Uterus (tissue), 2 donors: Measurements from ENCODE around the gene SEMA3B.
A peak's percentile ranks its signal among the peaks of the same experiment; 100 is the strongest.

ENCODE experiments used
- POLR2A ChIP-seq, 2 donors: fragments of 450-650 bp; IDR thresholded peaks; one replicate each; pipeline ENCODE4 v1.6.1; 2016; ENCODE audit warnings: antibody characterized with exemption in 2 of 2, mild to moderate bottlenecking in 1 of 2, moderate library complexity in 1 of 2
- TF ChIP-seq, protein P1 (sequence below), 4 experiments: fragments of 200-600 bp in 2 of 4; fragments of 450-650 bp in 2 of 4; sonication (generic) in 2 of 4; IDR thresholded peaks; one replicate each; pipeline ENCODE4 v1.5.1; 2016 to 2019; ENCODE audit warnings: antibody characterized with exemption in 4 of 4, mild to moderate bottlenecking in 2 of 4, moderate library complexity in 1 of 4

DNA sequence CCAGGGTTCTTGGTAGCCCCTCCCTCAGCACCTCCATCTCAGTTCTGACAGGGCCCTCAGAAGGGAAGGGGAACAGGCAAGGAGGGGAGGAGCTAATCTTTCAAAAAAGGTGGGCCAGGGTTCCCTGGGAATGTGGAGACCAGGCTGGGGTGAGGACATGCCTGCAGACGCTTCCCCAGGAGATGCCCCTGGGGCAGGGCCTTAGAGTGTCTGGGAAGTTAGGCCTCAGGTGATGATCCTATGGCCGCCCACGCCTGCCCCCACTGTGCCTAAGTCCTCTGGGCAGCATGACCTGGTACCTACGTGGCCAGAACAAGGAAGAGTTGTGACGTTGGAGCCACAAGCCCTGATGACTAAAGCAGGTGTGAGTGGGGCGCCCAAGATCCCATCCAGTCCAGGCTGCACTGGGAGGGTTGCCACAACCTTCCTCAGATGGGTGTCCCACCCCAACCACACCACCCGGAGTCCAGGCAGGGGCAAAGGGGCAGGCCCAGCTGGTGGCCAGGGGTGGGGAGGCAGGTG is 3.9 kb upstream of the SEMA3B start:
- TF ChIP-seq, protein P1, sequence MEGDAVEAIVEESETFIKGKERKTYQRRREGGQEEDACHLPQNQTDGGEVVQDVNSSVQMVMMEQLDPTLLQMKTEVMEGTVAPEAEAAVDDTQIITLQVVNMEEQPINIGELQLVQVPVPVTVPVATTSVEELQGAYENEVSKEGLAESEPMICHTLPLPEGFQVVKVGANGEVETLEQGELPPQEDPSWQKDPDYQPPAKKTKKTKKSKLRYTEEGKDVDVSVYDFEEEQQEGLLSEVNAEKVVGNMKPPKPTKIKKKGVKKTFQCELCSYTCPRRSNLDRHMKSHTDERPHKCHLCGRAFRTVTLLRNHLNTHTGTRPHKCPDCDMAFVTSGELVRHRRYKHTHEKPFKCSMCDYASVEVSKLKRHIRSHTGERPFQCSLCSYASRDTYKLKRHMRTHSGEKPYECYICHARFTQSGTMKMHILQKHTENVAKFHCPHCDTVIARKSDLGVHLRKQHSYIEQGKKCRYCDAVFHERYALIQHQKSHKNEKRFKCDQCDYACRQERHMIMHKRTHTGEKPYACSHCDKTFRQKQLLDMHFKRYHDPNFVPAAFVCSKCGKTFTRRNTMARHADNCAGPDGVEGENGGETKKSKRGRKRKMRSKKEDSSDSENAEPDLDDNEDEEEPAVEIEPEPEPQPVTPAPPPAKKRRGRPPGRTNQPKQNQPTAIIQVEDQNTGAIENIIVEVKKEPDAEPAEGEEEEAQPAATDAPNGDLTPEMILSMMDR (IDR thresholded peaks at IDR 0.05), result no peak
- peak; percentile 34 to 43 for TF ChIP-seq POLR2A (IDR thresholded peaks at IDR 0.05)
